GM21723 (cell line): ENCODE data around the gene DYNLT2.

Source experiments
- ATAC-seq: cut with Tn5 transposase; IDR thresholded peaks from one replicate; pipeline ENCODE4 v1.9.1; 2021; ENCODE audit warnings: mild to moderate bottlenecking, moderate library complexity; ENCODE audit not compliant: unreplicated experiment

DYNLT2 gene, protein sequence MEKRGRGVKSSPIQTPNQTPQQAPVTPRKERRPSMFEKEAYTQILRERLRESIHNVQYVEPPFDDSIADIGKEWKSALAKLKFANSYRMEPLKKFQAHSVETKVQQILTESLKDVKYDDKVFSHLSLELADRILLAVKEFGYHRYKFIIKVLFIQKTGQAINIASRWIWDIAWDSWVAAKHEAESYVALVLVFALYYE

DNA sequence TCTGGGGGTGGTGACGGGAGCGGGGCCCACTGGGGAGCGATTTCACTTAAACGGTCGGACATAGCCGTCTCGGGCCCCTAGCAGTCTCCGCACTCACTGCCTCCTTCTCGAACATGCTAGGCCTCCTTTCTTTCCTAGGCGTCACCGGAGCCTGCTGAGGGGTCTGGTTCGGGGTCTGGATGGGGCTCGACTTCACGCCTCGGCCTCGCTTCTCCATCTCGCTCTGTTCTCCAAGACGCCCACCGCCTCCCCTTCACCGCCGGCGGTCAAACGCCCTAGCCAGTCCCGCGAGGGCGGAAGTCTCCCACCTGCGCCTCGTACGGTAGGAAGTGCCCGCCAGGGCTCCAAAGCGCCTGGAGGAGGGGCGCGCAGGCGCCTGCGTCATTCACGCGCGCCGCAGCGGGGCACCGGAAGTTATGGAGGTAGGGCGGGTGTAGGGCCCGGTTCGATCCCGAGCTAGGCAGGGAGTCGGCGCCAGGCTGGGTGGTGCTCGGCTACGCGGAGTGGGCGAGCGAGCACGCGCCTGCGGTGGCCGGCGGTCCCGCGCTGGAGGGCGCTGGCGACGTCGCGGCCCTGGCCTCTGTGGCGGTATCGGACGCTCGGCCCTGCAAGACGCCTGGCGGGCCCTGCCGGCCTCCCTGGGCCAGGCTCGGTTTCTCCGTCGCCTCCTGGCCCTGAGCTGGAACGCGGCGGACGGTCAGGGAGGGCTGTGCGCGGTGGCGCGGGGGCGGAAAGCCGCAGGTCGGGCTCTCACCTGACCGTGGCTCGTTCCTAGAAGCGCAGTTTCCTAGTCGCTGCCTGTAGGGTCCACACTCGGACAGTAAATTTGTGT is at the start of gene DYNLT2, which contains the start of gene ERMARD:
Gene DYNLT2, minus strand, starts transcription at position 331 of the 832 bp plus-strand sequence. Its CDS starts 114 bp downstream, at position 217.
Gene ERMARD, plus strand, starts transcription at position 381 of the 832 bp plus-strand sequence. Its CDS starts 36 bp downstream, at position 417.
- peak; percentile 94 for ATAC-seq

DNA sequence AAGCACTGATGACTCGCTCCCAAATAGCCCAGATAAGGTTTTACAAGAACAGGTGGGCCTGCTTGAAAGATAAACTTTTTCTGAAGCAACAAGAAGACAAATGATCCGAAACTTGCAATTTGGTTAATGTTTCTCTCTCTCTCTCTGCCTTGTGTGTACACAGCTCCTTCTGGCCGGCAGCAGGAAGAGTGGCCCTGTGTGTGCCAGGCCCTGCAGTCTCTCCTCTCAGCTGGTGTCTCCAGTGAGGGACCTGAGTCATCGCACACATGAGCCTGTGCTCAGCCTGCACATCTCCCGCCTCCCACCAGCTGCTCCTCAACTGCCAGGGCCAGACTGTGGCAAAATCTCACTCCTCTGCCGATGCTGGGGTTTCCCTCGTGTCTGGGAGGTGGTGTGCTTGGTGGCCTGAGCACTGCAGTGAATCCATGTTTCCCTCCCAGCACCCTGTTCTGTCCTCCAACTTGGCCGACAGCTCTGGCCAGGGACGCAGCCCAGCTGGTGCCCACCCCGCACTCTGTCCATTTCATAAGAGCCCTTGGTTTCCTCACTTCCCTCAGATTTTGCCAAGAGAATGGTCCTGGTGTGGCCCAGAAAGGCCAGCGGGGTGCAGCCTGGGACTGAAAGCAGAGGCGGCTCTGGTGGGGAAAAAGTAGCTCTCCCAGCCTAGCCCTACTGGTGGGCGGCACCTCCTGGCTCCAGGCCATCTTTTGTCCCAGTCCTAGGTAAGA is 49.5 kb upstream of the DYNLT2 start:
- no peak for ATAC-seq

DNA sequence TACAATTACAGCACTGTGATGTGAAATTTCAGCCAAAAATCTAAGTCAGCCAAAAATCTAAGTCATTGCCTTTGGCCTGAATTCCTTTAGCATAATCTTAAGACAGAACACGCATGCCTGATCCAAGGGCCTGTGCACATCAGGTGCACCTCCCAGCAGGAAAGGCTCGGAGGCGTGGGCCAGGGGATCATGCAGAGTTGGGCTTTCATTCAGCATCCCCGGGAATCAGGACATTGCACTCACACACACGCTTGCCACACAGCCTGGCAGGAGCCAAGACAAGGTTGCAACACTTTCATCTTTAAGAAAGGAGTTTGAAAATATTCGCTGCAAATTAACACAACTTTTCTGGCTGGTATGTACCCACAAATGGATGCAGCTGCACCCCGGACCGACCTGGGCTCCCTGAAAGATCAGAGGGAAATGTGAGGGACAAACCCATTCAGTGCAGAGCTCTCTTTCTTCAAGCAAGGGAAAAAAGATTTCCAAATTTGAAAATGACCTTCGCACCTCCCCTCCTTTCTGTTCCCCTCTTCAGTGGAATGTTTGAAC is 48.8 kb upstream of the DYNLT2 start:
- ATAC-seq: no peak

DNA sequence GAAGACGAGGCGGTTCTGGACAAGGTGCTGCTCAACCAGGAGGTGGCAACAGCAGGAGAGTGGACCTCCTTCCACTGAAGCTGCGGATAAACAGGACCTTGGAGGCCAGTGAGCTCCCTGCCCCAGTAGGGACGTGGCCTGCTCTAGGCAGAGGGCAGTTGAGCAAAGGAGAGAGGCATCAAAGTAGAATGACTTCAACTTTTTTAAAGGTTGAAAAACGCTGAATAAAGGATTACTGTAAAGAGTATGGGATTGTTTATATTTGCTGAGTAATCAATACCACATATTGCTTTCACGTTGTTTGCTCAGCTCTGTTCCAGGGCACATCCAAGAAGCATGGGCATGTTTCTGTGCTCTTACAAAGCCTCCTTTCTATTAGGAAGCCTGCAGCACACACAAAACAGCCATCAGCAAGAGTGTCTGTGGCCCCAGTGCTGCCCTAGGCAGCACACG is 48.1 kb upstream of the DYNLT2 start:
- no peak for ATAC-seq

DNA sequence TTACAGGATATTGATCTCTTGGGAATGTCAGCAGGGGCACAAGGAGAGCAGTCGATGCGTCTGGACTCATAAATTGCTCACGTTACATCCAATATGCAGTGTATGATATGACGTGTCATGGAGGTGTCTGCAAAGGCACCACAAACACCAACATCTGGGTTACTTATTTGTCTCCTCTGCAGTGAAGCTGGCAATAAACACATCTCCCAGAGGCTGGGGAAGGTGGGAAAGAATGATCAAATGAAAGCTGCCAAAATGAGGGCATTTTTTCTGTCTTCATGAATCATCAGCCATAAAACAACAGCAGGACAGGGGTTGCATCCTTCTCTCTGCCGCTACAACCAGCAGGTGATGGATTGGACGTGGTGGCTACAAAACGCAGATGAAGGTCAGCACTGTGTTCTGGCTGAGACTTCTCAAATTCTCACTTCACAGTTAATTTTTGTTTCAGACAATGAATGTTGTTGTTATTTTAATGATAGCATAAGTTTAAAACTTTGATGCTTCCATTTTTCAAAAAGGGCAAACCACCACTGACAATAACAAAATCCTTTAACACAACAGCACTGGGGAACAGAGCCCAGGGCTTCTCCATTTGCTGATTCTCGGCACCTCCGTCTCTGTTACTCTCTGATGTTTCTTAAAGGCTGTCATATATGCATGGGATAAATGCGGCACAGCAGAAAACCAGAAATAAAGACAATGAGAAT is 47.5 kb upstream of the DYNLT2 start:
- no peak for ATAC-seq

DNA sequence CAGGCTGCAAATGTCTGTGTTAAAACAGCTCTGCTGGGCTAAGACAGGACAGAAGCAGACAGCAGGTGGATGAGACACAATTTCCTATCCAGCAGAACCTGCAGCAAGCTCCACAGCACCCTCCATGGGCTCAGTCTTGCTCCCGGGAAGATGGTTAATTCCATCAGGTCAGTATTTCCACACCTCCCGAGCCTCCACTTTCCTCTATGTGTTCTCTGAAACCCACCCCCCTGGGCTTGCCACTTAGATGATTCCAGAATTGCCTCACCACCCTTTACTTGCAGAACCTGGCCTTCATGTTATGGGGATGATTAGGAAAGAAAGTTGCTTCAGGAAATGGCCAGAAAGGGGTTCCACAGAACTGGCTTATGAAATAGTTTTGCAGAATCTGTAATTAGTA is 43.8 kb upstream of the DYNLT2 start:
- no peak for ATAC-seq

DNA sequence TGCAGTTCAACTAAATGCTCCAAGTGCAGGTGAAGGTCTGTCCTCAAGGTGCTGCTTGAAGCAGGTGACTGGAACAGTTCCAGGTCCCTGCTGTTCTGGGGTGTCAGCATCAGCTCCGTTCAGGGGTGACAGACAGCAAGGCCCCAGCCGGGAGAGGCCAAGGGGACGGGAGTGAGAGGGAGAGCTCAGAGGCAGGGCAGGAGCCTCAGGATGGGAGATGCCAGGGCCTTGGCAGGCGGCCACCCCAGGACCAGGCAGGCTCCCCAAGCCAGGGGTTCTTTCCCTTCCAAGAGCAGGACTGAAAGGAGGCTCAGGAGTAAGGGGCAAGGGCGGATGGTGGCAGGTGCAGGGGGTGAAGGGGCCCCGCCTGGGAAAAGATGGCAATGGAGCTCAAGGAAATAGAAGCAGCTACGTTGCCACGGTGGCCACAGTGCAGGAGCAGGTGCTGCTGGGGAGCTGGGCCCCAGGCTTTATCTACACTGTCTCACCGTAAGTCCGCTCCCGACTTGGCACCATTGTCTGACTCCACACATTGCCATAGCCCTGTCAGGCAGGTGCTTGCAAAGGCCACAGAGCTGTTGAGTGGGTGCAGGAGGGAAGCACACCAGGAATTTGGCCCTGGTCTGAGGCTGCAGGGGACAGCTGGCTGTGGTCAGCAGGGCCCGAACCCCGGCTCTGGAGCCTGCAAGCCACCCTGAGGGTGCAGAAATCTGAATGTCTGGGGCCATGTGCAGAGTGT is 43.1 kb upstream of the DYNLT2 start:
- ATAC-seq: no peak

DNA sequence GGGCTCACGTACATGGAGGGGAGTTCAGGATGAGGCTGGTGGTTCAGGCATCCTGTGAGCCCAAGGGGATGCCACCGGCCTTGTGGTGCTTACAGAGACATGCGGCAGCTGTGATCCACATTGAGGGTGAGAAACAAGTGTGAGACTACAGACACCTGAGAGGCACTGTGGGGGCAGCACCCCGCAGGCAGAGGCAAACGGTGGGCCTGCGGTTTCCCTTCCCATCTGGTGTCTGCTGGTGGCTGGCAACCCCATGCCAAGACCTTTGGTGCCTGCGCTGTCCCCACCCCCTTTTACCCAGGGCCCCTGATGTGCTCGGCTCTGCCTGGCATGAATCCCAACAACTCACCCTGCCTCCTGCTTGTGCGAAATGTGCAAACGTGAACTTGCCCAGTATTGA is 42.0 kb upstream of the DYNLT2 start:
- no peak for ATAC-seq

DNA sequence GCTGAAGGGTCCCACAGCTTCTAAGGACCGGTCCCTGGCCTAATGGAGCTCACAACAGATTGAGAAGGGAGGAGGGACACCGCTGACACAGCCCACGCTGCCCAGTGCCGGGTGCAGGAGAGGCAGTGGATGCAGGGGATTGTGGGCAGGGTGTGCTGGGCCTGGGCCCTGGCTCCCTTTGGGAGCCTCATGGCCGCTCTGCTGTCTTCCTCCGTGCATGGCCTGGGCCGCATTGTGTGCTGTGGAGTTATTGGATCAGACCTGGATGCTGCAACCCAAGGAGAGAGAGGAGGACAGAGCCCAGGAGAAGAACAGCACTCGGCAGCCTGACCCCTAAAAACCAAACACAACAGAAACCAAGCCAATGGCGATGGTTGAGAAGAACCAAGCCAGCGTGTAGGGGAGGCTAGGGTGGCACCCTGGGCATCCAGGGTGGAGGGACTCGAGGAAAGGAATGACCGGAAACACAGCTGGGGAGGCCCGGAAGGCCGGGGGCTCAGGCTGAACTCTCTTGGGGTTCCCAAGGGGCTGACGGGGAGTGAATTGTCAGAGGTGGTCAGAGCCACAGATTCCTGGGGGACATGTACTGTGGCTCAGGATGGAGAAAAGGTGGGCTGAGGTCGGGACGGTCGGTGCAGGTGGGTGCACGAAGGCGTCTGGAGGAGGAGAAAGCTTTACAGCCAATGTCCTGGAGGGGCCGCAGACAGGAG is 41.1 kb upstream of the DYNLT2 start:
- ATAC-seq: no peak

DNA sequence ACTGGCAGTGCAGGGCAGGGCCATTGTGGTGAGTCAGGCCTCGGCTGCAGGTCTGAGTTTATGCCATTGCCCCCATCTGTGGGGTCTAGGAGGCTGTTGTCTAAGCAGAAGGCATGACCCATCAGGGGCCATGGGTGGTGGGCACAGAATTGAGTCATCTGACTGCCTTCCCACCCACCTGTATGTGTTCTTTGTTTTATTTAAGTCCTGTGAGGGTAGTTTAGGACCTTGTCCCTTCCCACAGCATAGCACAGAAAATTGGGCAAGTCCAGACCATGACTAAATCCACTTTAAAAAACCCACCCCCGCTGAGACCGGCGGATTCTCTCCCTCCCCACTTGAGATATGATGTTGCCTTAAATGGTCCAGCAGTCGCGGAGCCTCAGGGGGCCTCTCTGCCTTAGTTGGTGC is 40.4 kb upstream of the DYNLT2 start:
- ATAC-seq: no peak

DNA sequence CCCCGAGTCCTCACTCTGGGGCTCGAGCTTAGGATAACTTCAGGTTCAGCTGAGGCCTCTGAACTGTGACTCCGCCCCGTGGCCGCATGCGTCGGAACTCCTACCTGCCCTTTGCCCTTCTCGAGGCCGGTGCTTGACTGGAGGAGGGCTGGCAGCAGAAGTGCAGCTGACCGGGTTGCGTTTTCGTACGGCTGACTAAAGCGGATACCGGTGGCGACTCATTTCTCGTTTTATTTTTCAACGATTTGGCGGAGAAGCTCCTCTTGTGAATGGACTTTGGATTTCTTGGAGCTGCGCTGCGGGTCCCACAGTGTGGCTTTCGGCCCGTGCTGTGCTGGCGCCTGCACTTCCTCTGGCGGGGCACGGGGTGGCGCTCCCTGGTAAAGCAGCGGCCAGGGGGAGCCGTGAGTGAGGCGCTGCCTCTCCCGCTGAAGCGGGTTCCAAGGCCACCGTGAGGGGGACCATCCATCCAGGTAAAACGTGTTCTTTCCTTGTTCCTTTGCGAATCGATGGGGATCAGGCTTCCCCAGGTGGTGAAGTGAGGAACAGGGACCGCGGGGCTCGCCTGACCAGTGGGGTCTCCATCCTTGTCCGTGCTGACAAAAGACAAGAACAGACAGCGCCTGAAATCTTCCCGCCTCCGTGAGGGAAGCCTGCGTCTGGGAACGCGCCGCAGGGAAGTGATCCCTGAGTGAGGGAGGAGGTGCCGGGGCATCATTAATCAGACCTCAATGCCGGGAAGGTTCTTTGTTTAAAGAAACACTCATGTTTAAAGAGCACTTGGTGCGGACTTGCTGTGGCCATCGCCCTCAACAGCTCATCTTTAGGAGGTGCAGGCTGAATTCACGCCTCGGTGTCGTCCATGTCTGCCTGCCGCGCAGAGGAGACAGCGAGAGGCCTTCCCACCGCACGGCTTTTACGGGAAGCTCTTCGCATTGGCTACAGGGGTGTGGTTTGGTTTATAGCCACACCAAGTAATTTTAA is 38.9 kb upstream of the DYNLT2 start:
- ATAC-seq: peak; percentile 98

DNA sequence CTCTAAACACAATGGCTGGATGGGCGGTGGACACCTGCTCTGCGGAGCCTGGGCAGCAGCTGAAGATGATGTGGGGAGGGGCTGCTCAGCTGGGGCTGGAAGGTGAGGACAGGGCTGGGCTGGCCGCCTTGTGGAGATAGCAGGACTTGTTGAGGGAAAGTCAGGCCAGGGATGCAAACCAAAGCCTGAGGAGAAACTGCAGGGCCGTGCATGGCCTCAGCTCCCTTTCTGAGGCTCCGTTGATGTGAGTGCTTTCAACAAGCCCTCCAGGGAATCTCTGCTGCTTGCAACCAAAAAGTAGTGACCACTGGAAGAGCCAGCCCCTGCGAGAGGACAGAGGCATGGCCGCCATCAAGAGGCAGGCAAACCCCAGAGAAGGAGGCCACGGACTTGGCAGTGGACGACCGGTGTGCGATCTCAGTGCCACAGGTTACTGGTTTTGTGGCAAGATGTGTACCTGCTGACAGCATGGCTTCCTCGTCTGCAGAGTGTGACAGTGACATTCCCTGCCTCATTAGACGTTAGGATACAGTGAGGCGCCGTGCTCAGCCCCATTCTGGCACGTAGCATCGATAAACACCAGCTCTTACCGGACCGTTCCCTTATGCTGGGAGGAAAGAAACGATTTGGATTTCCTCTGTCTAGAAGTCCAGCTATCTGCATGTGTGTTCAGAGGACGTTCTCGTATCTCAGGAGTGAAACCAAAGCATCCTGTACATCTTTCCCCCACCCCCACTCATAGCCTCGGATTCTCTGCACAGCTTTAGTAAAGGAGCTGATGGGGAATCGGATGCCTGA is 38.0 kb upstream of the DYNLT2 start:
- ATAC-seq: no peak

DNA sequence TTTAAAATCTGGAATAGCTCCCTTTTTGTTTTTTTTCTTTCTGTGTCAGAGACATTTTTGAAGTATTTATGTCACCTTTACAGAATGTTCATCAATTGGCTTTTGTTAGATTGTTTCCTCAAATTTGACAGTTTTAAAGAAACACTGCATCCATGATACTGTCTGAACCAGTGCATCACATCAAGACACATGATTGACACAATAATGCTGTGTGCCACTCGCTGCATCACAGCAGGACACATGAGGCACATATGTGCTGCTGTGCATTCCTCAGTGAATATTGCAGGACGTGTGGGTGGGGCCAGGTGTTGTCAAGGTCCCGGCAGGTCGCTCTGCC is 37.4 kb upstream of the DYNLT2 start:
- no peak for ATAC-seq

DNA sequence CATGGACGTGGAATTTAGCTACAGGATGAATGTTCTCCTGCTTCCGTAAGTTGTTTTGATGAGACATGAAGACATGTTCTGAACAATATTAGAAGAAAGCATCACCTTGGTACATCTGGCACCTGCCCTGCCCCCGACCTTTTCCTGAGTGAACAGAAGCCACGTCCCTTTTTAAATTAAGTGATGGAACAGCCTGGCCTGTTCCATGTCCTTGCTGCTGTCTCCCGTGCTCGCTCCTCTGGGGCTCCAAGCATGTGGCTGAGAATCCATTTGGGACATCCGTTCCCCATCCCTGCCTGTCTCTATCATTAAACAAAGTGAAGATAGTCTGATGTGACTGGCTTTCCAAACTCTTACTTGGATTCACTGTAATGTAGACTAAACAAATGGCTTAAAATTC is 36.4 kb upstream of the DYNLT2 start:
- no peak for ATAC-seq

DNA sequence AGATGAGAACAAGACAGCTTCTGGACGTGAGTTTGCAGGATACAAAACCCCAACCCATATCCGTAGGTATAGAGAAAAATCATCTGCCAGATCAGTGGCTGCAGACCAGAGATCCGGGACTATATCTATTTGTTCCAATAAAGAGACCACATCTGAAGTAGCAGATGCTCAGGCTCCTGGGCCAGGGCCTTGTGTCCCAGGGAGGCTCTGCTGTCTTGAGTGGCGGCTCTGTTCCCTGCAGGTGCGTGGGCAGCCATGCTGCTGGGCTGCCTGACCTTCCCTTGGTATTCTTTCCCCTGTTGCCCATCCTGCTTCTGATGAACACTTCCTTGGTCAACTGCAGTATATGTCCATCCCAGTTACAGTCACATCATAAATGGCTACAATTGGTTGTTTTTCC is 35.0 kb upstream of the DYNLT2 start:
- no peak for ATAC-seq

DNA sequence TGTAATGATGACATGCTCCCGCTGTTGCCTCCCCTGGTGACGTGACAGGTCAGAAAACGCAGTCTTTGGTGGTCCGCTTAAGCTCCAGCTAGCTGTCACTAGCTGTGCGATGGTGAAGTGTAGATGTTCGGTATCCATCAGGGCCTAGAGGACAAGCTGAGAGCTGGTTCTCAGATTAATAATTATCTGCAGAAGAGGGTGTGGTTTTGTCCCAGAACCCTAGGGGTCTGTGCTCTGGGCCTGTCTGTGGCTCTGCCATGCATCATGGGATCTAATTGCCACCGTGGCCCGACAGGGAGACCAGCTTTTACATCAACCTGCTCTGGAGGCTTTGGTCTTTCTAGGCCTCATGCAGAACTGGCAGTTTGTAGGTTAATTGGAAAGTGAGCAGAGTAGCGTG is 34.2 kb upstream of the DYNLT2 start:
- ATAC-seq: no peak

DNA sequence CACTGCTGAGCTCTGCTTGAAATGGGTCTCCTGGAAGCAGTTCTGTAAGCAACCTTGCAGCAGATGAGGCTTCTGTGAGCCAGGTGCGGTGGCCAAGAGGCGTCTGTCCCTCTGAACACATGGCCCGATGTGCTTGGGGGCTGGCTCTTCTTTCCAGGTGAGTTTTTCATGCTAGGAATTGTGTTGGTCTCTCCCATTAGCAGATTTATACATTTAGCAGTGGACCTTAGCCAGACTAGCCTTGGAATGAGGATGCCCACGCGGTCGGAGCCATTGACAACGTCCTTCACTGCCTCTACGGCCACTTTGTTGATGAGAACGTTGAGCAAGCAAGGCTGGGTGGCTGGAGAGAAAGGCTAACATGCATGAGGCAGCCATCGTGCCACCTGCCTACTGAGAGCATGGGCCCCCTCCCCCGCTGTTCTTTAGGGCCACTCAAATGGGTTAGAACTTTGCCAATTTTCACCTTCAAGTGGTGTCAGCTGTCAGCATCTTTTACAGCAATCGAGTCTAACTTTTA is 33.5 kb upstream of the DYNLT2 start:
- ATAC-seq: no peak
